Calu3 (cell line): Measurements from ENCODE around the gene SLC28A3. TPM values are rescaled to one million over a fixed set of nuclear protein-coding genes. Genes with fewer than 3 reads are reported as not detected.

Experiments
- BruUV-seq: library from RNA; stranded (reverse); fragments of 400-500 nt; replicated peaks from 2 replicates; lab custom pipeline; 2021; lab: Mats Ljungman, UMichigan
- CTCF ChIA-PET: fragments of 300-600 bp; sonication (Branson Sonifier 250); formaldehyde crosslinking; loops from one replicate; lab custom pipeline; 2022; ENCODE audit warnings: antibody characterized with exemption; lab: Charles Lee
- DNase-seq: peaks from one replicate; pipeline ENCODE4 v3.0.0; 2022
- H3K27ac Mint-ChIP-seq: one replicate; pipeline ENCODE4 v1.8.0; 2022; ENCODE audit warnings: mixed read lengths; ENCODE audit not compliant: unreplicated experiment
- H3K27me3 Mint-ChIP-seq: one replicate; pipeline ENCODE4 v1.8.0; 2022; ENCODE audit warnings: mixed read lengths; ENCODE audit not compliant: unreplicated experiment
- H3K36me3 Mint-ChIP-seq: one replicate; pipeline ENCODE4 v1.8.0; 2022; ENCODE audit warnings: mild to moderate bottlenecking, moderate library complexity, mixed read lengths; ENCODE audit not compliant: insufficient read depth, unreplicated experiment
- H3K4me1 Mint-ChIP-seq: one replicate; pipeline ENCODE4 v1.8.0; 2022; ENCODE audit warnings: mild to moderate bottlenecking, low read depth, mixed read lengths; ENCODE audit not compliant: unreplicated experiment
- H3K4me3 Mint-ChIP-seq: one replicate; pipeline ENCODE4 v1.8.0; 2022; ENCODE audit warnings: mild to moderate bottlenecking, low read depth, moderate library complexity, mixed read lengths; ENCODE audit not compliant: unreplicated experiment
- H3K9me3 Mint-ChIP-seq: one replicate; pipeline ENCODE4 v1.8.0; 2022; ENCODE audit warnings: low read depth, mixed read lengths; ENCODE audit not compliant: unreplicated experiment
- CTCF ChIP-seq: fragments of 200-600 bp; IDR thresholded peaks from one replicate; pipeline ENCODE4 v1.8.0; 2022; ENCODE audit warnings: antibody characterized with exemption; ENCODE audit not compliant: unreplicated experiment
- intact Hi-C: fragments of 100-400 bp; cut with micrococcal nuclease; formaldehyde crosslinking; loops from one replicate; pipeline ENCODE4 v1.10.0; 2022; ENCODE audit not compliant: unreplicated experiment
- total RNA-seq: library from RNA; stranded (reverse); gene quantifications from 2 replicates; pipeline ENCODE4 v1.2.3, GENCODE V29; 2022

Gene SLC28A3
- total RNA-seq, 1 experiment from 2014 or later: 10.7 TPM

DNA sequence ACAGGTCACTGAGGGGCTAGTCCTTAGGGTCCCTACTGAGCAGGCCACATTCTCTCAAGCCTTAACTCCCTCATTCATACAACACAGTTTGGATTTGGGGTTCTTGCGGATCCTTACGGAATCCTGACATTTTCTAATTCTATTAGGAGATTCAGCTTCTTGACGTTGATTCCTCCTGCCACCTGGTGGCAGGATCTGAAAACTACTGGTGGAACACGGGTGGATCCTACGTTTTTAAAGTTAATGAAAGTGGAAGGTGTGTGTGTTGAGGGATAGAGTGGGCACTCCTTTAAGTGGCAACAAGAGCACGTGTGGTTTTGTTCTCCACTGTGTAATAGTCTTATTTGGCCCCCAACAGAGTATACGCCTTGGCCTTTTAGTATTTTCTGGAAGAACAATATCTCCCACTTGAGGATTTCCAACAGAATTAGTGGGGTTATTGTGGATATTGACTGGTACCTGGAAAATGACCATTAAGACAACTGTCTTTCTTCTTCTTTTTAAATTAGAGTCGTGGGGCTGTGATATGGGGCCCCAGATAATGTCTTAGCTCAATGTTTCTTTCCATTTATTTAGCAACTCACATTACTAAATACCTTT lies 25.2 kb downstream of the SLC28A3 start:
- Mint-ChIP-seq H3K4me1 (peaks cover 9% of the 10 kb centered on the region), H3K27ac (no peak overlapping the region), H3K36me3 (no peaks in the 10 kb centered on the region), H3K4me3 (no peak overlapping the region), H3K9me3 (no peaks in the 10 kb centered on the region), H3K27me3 (no peaks in the 10 kb centered on the region)
- peak; percentile 50 for TF ChIP-seq CTCF
- peak; percentile 43 for DNase-seq
- no TSS peak for BruUV-seq
- CTCF ChIA-PET: interaction anchor here (0.7 to 1.1 kb wide), 3 partner anchors 10 to 26 kb away, joined by 3 read pairs; no protein-coding TSS in a partner anchor
- intact Hi-C loops: no loop called here

GRCh38 chr9:84314306-84314705 lies 26.3 kb downstream of the SLC28A3 start:
- CTCF ChIA-PET: no interaction called here
- Mint-ChIP-seq H3K4me1 (peaks cover 9% of the 10 kb centered on the region), H3K4me3 (no peak overlapping the region), H3K36me3 (no peaks in the 10 kb centered on the region), H3K27me3 (no peaks in the 10 kb centered on the region), H3K9me3 (no peaks in the 10 kb centered on the region), H3K27ac (no peak overlapping the region)
- DNase-seq: no peak
- no peak for TF ChIP-seq CTCF
- intact Hi-C loops: no loop called here
- no TSS peak for BruUV-seq

DNA sequence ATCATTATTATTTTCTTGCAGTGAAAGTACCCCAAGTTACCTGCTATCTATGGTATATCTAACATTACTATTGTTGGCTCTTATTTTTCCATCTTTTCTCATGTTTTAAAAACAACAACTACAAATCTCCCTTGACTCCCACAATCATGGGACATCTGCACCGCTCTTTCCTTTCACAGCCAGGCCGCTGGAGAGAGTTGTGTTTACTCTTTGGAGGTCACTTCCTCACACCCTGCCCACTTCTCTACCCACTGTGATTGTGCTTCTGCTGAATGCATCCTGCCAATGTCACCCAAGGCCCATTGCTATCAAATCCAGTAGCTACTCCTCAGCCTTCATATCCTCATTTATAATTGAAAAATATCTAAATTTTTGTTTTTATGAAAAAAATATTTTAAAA lies 29.7 kb downstream of the SLC28A3 start:
- no peak for TF ChIP-seq CTCF
- H3K36me3 Mint-ChIP-seq: no peaks in the 10 kb centered on the region
- CTCF ChIA-PET: no interaction called here
- H3K27ac Mint-ChIP-seq: no peak overlapping the region
- H3K4me3 Mint-ChIP-seq: no peak overlapping the region
- DNase-seq: no peak
- no peaks in the 10 kb centered on the region for H3K27me3 Mint-ChIP-seq
- H3K4me1 Mint-ChIP-seq: no peaks in the 10 kb centered on the region
- no peaks in the 10 kb centered on the region for H3K9me3 Mint-ChIP-seq
- intact Hi-C loops: no loop called here
- BruUV-seq: no TSS peak

- no peak overlapping the region for H3K4me3 Mint-ChIP-seq
- no peak for TF ChIP-seq CTCF
These were observed 34.9 kb downstream of the SLC28A3 start for GRCh38 chr9:84305497-84306131.

More at GRCh38 chr9:84305497-84306131, 34.9 kb downstream of the SLC28A3 start:
- no peaks in the 10 kb centered on the region for H3K9me3 Mint-ChIP-seq
- CTCF ChIA-PET: no interaction called here
- H3K36me3 Mint-ChIP-seq: no peaks in the 10 kb centered on the region
- H3K27me3 Mint-ChIP-seq: no peaks in the 10 kb centered on the region
- no peak for DNase-seq
- intact Hi-C loops: no loop called here
- no TSS peak for BruUV-seq
- H3K27ac Mint-ChIP-seq: no peak overlapping the region
- H3K4me1 Mint-ChIP-seq: peaks cover 8% of the 10 kb centered on the region
